ENCODE data around the gene SHMT2.

The SHMT2 gene

GRCh38 chr12:57229046-57229633, 371 bp upstream of the SHMT2 start:
- DNase-seq: no peak

- DNase-seq: no peak
Observed at GRCh38 chr12:57230381-57231155, 1.1 kb downstream of the SHMT2 start.

- no peak for DNase-seq
Observed at GRCh38 chr12:57231276-57232021, 1.9 kb downstream of the SHMT2 start.

- no peak for DNase-seq
Observed at GRCh38 chr12:57232156-57232756, 2.7 kb downstream of the SHMT2 start.

GRCh38 chr12:57233357-57234232, 4.1 kb downstream of the SHMT2 start:
- DNase-seq: no peak

GRCh38 chr12:57234233-57234570, 4.7 kb downstream of the SHMT2 start:
- no peak for DNase-seq

- DNase-seq: no peak
Observed at GRCh38 chr12:57234571-57235016, 5.1 kb downstream of the SHMT2 start.

GRCh38 chr12:57235017-57235727, 5.7 kb downstream of the SHMT2 start:
- DNase-seq: no peak

GRCh38 chr12:57235728-57236131, 6.2 kb downstream of the SHMT2 start:
- no peak for DNase-seq

GRCh38 chr12:57236201-57236924, 6.9 kb downstream of the SHMT2 start:
- DNase-seq: no peak

GRCh38 chr12:57236925-57237595, 7.5 kb downstream of the SHMT2 start:
- no peak for DNase-seq

- DNase-seq: no peak
Observed at GRCh38 chr12:57237596-57237931, 8.1 kb downstream of the SHMT2 start.

- DNase-seq: no peak
Observed at GRCh38 chr12:57237932-57238853, 8.7 kb downstream of the SHMT2 start.

- peak; percentile 28 for DNase-seq
Observed at GRCh38 chr12:57238854-57239554, 9.5 kb downstream of the SHMT2 start.

GRCh38 chr12:57239587-57240065, 10.1 kb downstream of the SHMT2 start:
- DNase-seq: no peak

GRCh38 chr12:57240066-57240921, 10.8 kb downstream of the SHMT2 start:
- DNase-seq: peak; percentile 56

- DNase-seq: no peak
Observed at GRCh38 chr12:57240926-57241401, 11.5 kb downstream of the SHMT2 start.
